Nephron progenitor cell (in vitro differentiated cells): ENCODE results near the gene TSTD1.
A peak's percentile ranks its signal among the peaks of the same experiment; 100 is the strongest.
"Not testable (repeated sequence)": the region's sequence is repeated elsewhere in the genome, so short reads cannot be mapped to it uniquely, and the experiment has no call there.

Experiments
- DNase-seq: peaks from one replicate; pipeline ENCODE4 v3.0.0; 2021
- H3K27ac Mint-ChIP-seq: 2 replicates; pipeline ENCODE4 v1.8.0; 2021; ENCODE audit warnings: mild to moderate bottlenecking, moderate library complexity, mixed read lengths
- H3K27me3 Mint-ChIP-seq: 2 replicates; pipeline ENCODE4 v1.8.0; 2021; ENCODE audit warnings: mild to moderate bottlenecking, low read depth, mixed read lengths; ENCODE audit not compliant: poor library complexity
- H3K36me3 Mint-ChIP-seq: 2 replicates; pipeline ENCODE4 v1.8.0; 2021; ENCODE audit warnings: low read depth, mixed read lengths
- H3K4me1 Mint-ChIP-seq: 2 replicates; pipeline ENCODE4 v1.8.0; 2021; ENCODE audit warnings: mixed read lengths
- H3K4me3 Mint-ChIP-seq: 2 replicates; pipeline ENCODE4 v1.8.0; 2021; ENCODE audit warnings: mild to moderate bottlenecking, moderate library complexity, mixed read lengths
- H3K9me3 Mint-ChIP-seq: 2 replicates; pipeline ENCODE4 v1.8.0; 2021; ENCODE audit warnings: mild to moderate bottlenecking, moderate library complexity, mixed read lengths
- CTCF ChIP-seq: fragments of 200-600 bp; sonication (generic); IDR thresholded peaks from 2 replicates; pipeline ENCODE4 v1.5.0; 2021; ENCODE audit warnings: antibody characterized with exemption

Gene TSTD1

GRCh38 chr1:161017756-161018630 is 20.8 kb downstream of the TSTD1 start:
- H3K27ac Mint-ChIP-seq, result no peak overlapping the region
- no peak for DNase-seq
- H3K36me3 Mint-ChIP-seq, result no peaks in the 10 kb centered on the region
- no peak overlapping the region for H3K4me3 Mint-ChIP-seq
- no peaks in the 10 kb centered on the region for H3K9me3 Mint-ChIP-seq
- TF ChIP-seq CTCF, result no peak
- H3K4me1 Mint-ChIP-seq, result peaks cover 33% of the 10 kb centered on the region
- peaks cover 53% of the 10 kb centered on the region for H3K27me3 Mint-ChIP-seq

GRCh38 chr1:161017181-161017580 is 21.6 kb downstream of the TSTD1 start:
- not testable (repeated sequence) for H3K36me3 Mint-ChIP-seq, H3K9me3 Mint-ChIP-seq, H3K4me3 Mint-ChIP-seq, DNase-seq, H3K27ac Mint-ChIP-seq
- peaks cover 48% of the 10 kb centered on the region for H3K27me3 Mint-ChIP-seq
- H3K4me1 Mint-ChIP-seq, result peaks cover 33% of the 10 kb centered on the region

GRCh38 chr1:161016683-161017082 is 22.1 kb downstream of the TSTD1 start:
- Mint-ChIP-seq H3K27me3 (peaks cover 47% of the 10 kb centered on the region), H3K4me1 (peaks cover 33% of the 10 kb centered on the region)
- H3K9me3 Mint-ChIP-seq, H3K36me3 Mint-ChIP-seq, DNase-seq, H3K4me3 Mint-ChIP-seq, H3K27ac Mint-ChIP-seq: not testable (repeated sequence)

GRCh38 chr1:161013488-161014230 is 25.1 kb downstream of the TSTD1 start:
- peaks cover 13% of the 10 kb centered on the region for H3K4me1 Mint-ChIP-seq
- H3K36me3 Mint-ChIP-seq, result no peaks in the 10 kb centered on the region
- H3K4me3 Mint-ChIP-seq, result peak overlapping the region; percentile 14
- H3K27ac Mint-ChIP-seq, result peak overlapping the region; percentile 78
- no peak for TF ChIP-seq CTCF
- H3K27me3 Mint-ChIP-seq, result peaks cover 16% of the 10 kb centered on the region
- DNase-seq, result no peak
- no peaks in the 10 kb centered on the region for H3K9me3 Mint-ChIP-seq

- TF ChIP-seq CTCF, result no peak
- Mint-ChIP-seq H3K9me3 (no peaks in the 10 kb centered on the region), H3K27ac (no peak overlapping the region), H3K4me1 (peaks cover 13% of the 10 kb centered on the region), H3K4me3 (peak overlapping the region; percentile 14), H3K27me3 (peaks cover 12% of the 10 kb centered on the region), H3K36me3 (no peaks in the 10 kb centered on the region)
- DNase-seq, result no peak
Measured at GRCh38 chr1:161013131-161013487, 25.7 kb downstream of the TSTD1 start.

GRCh38 chr1:161012420-161012819 is 26.3 kb downstream of the TSTD1 start:
- H3K36me3 Mint-ChIP-seq, result no peaks in the 10 kb centered on the region
- no peak overlapping the region for H3K27ac Mint-ChIP-seq
- H3K27me3 Mint-ChIP-seq, result peaks cover 7% of the 10 kb centered on the region
- H3K9me3 Mint-ChIP-seq, result no peaks in the 10 kb centered on the region
- no peak for TF ChIP-seq CTCF
- no peak overlapping the region for H3K4me3 Mint-ChIP-seq
- DNase-seq, result no peak
- peaks cover 13% of the 10 kb centered on the region for H3K4me1 Mint-ChIP-seq
